GM10266 (cell line): ENCODE results near the gene SAE1.

Experiments used
- DNase-seq: peaks from one replicate; pipeline ENCODE4 v3.0.0; 2012; ENCODE audit errors: extremely low spot score
- CTCF ChIP-seq: IDR thresholded peaks from 2 replicates; pipeline ENCODE4 v1.5.1; 2012; ENCODE audit warnings: mild to moderate bottlenecking, low read depth; ENCODE audit not compliant: control insufficient read depth, insufficient read depth; ENCODE audit errors: missing control alignments

Gene SAE1

GRCh38 chr19:47124937-47125668 is 5.5 kb upstream of the SAE1 start:
- TF ChIP-seq CTCF = peak; percentile 60
- DNase-seq = peak; percentile 58

- no peak for TF ChIP-seq CTCF
- no peak for DNase-seq
Observed at GRCh38 chr19:47125669-47125938, 5.0 kb upstream of the SAE1 start.

- no peak for TF ChIP-seq CTCF
- DNase-seq = no peak
Observed at GRCh38 chr19:47129579-47129978, 1.1 kb upstream of the SAE1 start.

GRCh38 chr19:47130120-47130588 is 481 bp upstream of the SAE1 start:
- no peak for DNase-seq
- no peak for TF ChIP-seq CTCF

GRCh38 chr19:47132194-47132852 is 1.7 kb downstream of the SAE1 start:
- no peak for DNase-seq
- TF ChIP-seq CTCF = no peak

GRCh38 chr19:47133021-47133471 is 2.4 kb downstream of the SAE1 start:
- no peak for DNase-seq
- TF ChIP-seq CTCF = no peak

- TF ChIP-seq CTCF = no peak
- DNase-seq = no peak
Observed at GRCh38 chr19:47134545-47134944, 3.9 kb downstream of the SAE1 start.
